GM21390 (cell line): ENCODE results near the gene USH1C.

Experiments
- ATAC-seq: cut with Tn5 transposase; IDR thresholded peaks from one replicate; pipeline ENCODE4 v1.9.1; 2021; ENCODE audit not compliant: unreplicated experiment

The USH1C gene

DNA sequence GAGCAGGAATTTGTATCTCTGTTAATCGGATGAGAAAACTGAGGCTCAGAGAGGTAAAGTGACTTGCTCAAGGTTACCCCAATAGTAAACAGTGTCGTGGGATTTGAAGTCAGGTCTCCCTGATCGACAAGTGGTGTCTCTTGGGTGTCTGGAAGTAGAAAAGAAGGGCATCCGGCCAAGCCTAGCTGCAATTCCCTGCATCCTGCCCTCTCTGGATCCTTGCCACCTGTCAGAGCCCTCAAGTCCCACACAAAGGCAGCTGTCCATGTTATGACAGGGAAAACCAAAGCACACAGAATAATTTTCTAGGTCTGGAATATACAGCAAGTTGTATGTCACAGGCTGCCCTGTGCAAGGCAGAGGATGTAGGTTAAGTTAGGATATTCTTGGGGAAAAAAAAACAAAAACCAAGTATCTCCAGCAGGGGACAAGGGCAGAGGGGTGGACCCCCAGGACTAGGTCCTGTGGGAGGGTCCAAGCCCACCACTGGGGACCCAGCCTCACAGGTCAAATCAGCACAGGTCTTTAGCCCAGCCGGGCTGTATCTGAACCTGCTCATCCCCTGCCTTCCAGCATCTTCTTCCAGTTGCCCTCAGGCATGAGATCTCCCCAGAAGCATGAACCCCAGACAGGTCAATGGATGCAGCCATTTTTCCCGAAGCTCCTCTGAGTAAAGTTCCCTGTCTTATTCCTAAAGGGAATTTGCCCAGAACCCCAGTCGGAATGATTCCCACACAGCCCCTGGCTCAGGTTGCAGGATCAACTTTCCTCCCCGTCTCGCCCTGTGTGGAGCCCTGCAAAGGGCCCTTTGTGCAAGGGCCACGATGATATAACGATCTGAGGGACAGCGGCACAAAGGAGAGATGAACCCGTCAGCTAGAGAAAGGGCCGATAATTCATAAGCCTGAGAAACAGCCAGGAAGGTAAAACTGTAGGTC is 15.0 kb downstream of the USH1C start:
- no peak for ATAC-seq

DNA sequence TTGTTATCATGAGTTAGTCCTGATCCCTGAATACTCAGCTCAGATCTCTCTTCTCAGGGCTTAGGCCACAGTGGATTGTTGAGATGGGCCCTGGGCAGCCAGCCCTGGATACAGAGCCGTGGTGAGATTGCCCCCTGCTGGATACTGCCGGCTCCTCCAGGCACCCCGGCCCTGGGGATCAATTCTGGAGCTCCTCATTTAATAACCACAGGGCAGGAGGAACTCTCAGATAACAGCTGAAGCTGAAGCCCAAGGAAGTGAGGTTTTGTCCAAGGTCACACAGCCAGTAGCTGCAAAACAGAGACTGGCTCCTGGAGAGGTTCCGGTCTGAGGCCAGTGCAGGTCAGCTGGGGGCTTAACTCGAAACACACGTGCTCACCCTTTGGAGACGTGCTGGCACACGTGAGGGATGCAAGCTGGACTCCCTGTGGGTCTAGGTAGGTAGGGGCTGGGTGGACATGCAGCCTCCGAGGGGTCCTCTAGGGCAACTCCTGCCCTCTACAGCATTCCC is 16.0 kb downstream of the USH1C start:
- ATAC-seq, result peak; percentile 64

- no peak for ATAC-seq
Observed at GRCh38 chr11:17527628-17527995, 16.6 kb downstream of the USH1C start.

DNA sequence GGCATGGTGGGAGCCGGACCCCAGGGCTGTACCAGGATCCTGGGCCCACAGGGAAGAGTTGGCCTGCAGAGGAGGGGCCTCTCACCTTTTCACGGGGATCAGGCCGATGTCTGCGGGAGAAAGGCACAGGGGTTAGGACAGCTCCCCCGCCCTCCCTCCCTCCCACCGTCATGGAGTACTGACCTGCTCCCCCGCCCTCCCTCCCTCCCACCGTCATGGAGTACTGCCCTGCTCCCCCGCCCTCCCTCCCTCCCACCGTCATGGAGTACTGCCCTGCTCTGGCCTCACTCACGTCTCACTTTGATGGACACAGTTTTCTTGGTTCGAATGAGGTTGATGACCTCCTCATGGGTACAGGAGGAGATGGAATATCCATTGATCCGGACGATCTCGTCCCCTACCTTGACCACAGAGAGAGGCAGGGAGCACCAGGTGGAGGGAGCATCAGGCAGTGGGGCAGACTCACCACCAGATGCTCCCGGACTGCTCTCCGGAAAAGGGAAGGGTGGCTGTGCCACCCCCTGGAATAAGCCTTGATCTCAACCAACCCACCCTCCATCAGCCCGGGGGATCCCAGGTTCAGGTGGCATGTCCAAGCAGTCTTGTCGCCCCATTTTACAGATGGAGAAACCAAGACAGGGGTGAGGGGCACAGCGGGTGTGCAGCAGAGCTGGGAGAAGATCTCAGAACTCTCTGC is 17.1 kb downstream of the USH1C start:
- no peak for ATAC-seq

DNA sequence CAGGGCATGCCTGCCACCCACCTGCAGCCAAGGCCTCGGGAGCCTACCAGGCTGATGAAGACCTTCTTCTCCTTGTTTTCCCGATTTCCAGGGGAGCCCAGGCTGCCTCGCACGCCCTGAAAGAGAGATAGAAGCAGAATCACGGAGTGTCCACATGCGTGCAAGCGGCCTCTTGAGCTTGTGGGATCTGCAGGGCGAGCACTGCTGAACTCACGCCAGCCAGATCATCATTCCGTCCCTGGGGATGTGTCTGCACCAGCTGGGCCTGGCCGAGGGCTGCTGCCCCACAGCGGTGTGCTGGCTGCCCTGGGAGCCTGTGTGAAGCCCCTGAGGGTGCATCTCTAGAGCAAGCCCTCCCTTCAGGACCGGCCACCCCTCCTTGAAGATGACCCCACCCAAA is 17.9 kb downstream of the USH1C start:
- no peak for ATAC-seq

DNA sequence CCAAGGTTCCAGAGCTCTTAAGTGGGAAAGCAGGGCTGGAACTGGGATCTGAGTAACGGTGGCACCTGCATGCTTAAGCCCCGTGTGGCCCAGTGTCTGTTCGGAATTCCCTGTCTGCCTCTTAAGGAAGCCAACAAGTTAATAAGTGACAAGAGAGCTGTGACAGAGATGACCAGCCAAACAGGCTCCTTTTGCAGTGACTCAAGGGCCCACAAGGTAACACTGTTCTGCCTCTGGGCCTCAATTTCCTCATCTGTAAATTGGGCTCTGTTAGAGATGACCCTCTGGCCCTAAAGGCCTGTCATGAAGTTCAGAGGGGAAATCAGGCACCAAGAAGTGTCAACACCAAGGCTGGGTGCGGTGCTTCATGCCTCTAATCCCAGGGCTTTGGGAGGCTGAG is 18.6 kb downstream of the USH1C start:
- ATAC-seq, result no peak

DNA sequence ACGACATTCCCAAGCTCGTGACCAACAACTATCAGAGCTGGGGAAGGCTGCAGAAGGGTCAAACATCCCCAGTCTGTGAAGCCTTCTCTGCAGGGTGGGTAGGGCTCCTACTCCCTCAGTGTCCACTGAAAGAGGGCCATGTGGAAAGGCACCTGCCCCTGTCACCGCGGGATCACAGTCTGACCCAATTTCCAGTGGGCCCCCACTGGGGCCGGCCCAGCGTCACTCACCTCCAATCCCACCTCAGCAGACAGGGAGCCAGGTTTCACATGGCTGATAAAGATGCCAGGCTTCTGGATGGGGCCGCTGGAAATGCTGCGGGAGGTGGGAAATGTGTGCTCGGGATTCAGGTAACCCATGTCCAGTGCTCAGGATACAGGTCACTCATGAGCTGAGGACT is 20.0 kb downstream of the USH1C start:
- ATAC-seq, result no peak

DNA sequence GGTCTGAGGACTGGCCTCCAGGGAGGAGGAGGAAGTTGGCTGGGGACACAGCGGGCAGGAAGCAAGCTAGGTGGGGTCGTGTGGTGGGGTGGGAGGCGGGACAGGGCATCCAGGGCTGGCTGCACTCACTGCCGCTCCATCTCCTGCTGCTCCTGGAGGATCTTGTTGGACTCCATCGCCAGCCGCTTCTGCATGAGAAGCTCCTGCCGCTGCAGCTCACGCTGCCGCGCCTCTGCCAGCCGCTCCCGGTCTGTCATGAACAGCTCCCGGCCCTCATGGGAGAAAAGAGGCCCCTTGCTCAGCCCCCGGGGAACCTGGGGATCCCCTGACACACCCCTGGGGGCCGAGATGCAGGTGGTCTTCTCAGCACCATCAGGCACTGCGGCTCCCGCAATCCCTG is 21.6 kb downstream of the USH1C start:
- no peak for ATAC-seq

- no peak for ATAC-seq
Observed at GRCh38 chr11:17521106-17521900, 22.9 kb downstream of the USH1C start.

DNA sequence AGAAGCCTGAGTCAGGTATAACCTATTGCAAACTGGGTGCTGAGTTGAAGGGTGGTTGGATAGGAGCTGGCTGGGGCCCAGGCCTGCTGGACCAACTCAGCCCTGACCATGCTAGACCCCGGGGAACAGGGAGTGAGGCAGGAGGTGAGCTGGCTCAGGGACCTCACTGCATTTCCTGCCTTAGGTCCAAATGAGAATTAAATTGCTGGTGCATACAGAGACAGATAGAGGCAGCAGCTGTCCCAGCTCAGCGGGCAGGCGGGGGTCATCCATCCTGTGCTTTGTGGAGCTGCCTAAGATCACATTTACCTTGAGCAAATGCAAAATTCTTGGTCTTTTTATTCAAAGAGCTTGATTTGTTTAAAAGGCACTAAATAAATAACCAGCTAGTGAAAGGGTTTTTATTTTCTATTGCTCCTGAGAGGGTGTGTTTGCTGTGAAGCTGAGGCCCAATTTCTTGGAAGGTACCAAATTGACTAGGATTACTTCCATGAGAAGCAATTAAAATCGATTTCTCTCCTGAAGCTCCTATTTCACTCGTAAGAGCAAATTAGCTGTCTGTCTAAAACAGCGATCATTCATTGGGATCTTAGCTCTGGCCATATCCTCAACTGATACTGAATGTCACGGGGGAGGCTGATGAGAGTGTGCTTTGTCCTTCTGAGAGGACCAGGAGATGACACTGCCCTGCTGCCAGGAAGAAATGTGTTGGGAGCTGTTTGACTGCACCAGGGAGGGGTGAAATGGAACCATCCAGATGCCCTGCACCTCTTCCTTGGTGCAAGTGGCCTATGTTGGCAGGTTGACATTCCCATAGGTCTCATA is 24.9 kb downstream of the USH1C start:
- ATAC-seq, result no peak

GRCh38 chr11:17518366-17518765 is 25.9 kb downstream of the USH1C start:
- no peak for ATAC-seq

DNA sequence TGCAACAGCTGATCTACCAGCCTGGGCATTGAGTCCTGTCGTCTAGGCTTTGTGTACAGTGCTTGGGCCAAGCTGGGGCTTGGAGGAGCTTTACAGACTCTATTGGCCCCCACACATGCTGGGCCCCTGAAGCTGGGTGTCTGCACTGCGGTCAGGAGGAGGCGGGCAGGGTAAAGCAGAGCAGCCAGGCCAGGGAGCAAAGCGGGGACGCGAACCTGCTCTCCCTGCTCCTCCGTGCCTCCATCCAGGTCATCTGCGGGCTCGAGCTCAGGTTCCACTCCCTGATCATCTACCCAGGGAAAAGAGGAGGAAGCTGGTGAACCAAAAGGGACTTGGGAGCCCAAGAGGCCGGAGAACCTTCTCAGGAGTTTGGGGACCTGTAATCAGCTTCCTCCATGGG is 27.0 kb downstream of the USH1C start:
- ATAC-seq, result no peak

- ATAC-seq, result no peak
Observed at GRCh38 chr11:17516551-17517150, 27.6 kb downstream of the USH1C start.

DNA sequence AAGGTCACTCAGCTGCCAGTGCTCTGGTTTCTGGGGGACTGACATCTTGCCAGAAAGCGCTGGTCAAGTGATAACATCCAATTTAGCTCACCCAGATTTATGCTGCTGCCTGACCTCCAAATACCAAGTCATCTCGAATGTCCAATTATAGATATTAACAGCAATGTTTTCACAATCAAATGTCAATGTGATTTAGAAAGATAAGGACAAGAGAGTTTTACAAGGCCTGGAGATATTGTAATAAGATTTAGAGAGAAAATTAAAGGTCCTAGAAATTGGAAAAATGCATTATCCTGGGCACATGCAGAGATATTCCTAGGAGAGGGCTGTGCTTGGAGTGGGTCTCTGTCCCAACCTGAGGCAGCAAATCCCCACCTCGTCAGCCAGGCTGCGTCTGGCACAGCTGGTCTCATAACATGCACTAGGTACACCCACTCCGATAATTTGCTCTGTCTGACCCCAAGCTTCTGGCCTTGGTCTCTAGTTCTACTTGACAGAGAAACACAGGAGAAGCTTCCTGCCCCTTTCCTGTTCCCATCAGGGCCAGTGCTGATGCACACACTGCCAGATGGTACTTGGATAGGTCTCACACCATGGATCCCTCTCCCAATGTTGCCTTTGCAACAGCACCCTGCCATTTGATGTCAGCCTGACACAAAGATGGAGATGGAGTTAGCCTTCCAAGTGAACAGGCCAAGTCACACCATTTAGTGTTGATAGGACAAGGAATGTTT is 28.6 kb downstream of the USH1C start:
- no peak for ATAC-seq

DNA sequence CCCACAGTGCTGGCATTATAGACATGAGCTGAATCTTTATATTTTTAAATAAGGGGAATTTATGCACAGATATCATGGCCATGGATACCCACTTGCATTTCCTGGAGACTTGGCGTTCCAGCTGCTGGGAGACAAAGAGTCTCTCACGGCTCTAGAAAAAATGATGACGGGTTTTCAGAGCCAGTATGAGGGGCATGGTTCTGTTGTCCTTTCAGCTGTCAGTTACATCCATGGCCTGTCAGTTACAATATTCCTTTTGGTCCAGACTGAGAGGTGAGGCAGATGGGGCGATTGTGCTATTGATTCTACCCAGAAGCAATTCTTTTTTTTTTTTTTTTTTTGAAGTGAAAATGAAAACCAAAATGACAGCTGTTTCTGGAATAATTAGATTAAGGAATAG is 29.7 kb downstream of the USH1C start:
- ATAC-seq, result no peak

DNA sequence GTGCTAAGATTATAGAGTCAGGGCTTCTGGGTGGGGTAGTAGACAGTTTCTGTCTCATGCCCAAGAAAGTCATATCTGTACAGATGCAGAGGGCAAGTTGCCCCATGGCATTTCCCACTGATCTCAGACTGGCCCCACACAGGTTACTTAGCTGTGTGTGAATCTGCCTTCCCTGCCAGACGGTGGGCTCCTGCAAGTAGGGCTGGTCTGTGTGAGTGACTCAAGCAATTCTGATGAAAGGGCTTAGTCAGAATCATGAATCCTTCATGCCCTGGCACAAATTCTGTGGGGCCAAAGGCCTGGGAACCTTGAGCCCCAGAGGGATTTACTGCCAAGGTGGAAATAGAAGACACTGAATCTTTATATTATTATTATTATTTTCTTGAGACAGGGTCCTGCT is 30.4 kb downstream of the USH1C start:
- no peak for ATAC-seq

- ATAC-seq, result no peak
Observed at GRCh38 chr11:17512101-17512500, 32.1 kb downstream of the USH1C start.

GRCh38 chr11:17511571-17511970 is 32.6 kb downstream of the USH1C start:
- no peak for ATAC-seq

DNA sequence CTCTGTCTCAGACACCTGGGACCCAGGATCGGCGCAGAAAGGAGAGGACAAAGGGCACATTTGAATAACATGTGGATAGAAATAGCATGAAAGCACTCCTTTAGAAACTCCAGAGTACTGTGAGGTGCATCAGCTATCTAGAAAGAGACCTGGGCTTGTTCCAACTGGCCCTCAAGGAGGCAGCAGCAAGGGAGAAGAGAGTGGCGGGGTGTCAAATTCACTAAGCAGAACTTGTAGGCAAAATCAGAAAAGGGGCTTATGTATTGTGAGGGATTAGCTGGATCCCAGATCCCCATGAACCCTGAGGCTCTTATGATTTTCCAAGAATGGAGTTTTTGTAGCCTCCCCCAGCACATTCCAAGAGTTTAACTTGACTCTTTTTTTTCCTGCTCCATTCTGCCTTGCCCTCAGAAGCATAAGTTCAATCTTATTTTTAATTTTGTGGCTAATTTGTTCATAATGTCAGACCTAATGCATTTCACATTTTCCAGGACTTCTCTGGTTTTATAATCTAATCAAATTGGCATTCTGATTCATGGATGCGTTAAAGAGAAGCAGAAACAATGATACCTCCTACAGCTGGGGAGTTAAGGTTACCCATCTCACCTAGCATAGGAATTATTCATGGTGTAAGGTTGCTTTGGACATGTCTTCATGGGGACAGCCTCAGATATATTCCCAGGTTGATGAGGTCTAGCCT is 33.6 kb downstream of the USH1C start:
- no peak for ATAC-seq
